ENCODE results near the gene ABCB11.
"Not testable (repeated sequence)": the region's sequence is repeated elsewhere in the genome, so short reads cannot be mapped to it uniquely, and the experiment has no call there.

ABCB11 gene

DNA sequence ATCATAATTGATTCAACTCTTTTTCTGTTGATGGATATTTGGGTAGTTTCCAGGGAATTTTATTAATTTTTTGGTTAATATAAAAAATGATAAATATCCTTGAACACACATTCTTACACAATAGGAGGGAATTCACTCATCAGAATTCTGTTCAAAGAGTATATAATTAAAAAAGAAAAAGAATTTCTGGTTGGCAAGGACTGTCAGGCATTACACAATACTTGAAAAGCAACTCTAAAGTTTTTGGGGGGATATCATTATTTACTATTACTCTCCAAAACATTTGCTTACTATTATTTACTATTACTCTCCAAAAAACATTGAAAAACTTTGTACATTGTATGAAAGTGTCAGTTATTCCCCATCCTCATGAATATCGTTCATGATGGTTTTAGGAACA lies 92.1 kb downstream of the ABCB11 start:
- in situ Hi-C loops (cut with HindIII; ENCODE audit: low sequenced_read_pairs), result no loop called here
- DNase-seq (ENCODE audit: low read depth, low spot score), result no peak
- TF ChIP-seq, protein P1, sequence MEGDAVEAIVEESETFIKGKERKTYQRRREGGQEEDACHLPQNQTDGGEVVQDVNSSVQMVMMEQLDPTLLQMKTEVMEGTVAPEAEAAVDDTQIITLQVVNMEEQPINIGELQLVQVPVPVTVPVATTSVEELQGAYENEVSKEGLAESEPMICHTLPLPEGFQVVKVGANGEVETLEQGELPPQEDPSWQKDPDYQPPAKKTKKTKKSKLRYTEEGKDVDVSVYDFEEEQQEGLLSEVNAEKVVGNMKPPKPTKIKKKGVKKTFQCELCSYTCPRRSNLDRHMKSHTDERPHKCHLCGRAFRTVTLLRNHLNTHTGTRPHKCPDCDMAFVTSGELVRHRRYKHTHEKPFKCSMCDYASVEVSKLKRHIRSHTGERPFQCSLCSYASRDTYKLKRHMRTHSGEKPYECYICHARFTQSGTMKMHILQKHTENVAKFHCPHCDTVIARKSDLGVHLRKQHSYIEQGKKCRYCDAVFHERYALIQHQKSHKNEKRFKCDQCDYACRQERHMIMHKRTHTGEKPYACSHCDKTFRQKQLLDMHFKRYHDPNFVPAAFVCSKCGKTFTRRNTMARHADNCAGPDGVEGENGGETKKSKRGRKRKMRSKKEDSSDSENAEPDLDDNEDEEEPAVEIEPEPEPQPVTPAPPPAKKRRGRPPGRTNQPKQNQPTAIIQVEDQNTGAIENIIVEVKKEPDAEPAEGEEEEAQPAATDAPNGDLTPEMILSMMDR (IDR thresholded peaks at IDR 0.05; ENCODE audit: low read depth, low read length), result no peak
- no peak overlapping the region for H3K4me3 ChIP-seq (ENCODE audit: low read depth, low read length)

DNA sequence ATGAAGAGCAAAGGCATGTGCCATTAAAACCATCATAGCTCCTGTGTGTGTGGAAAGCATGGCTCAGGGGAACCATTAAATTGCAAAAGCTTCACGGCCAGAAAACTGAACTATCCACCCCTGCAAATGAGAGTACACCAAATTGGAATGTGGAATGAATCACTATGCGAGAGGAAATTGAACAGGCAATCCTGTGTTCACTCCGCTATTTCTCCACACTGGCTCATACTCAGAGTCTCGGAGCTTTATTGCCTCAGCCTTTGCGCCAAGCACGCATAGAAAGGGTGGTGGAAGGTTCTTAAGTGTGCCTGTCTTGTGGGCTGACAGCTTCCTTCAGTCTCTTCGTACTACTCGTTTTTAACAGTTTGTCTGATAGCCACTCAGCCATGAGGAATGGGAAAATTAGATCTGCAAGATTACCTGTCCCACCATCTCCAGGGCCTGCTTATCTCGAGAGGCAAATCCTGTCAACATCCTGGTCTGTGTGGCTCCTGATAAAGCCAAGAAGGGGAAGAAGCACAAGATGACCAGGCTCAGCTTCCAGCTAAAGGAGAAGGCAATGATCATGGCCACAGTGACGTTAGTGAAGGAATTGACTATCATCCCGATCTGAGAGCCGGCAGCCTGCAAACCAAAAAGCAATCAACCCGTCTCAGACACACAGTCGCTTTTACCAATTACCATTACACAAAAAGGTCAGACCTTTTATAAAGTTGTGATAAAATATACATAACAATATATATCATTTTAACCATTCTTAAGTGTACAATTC lies 95.1 kb downstream of the ABCB11 start:
- TF ChIP-seq, protein P1 (IDR thresholded peaks at IDR 0.05; ENCODE audit: low read depth, low read length), result no peak
- peak; percentile 35 for DNase-seq (ENCODE audit: low read depth, low spot score)
- no peak overlapping the region for H3K4me3 ChIP-seq (ENCODE audit: low read depth, low read length)
- in situ Hi-C loops (cut with HindIII; ENCODE audit: low sequenced_read_pairs), result no loop called here

DNA sequence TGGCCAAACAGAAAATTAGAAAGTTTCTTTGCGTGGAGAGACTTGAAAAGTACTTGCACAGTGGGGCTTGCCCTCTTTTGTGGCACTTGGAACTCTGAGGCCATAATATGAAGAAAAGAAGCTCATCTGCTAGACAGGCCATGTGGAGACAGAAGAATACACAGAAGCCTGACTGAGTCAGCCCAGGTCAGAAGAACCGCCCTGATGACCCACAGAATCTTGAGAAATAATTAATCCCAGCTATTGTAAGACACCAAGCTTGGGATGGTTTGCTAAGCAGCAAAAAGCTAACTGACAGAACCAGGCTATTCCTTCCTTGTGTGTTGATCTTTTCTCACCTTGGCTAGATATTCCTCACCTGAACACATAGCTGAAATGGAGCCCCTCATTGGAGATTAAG lies 96.3 kb downstream of the ABCB11 start:
- in situ Hi-C loops (cut with HindIII; ENCODE audit: low sequenced_read_pairs), result no loop called here
- TF ChIP-seq, protein P1 (IDR thresholded peaks at IDR 0.05; ENCODE audit: low read depth, low read length), result no peak
- DNase-seq (ENCODE audit: low read depth, low spot score), result no peak

DNA sequence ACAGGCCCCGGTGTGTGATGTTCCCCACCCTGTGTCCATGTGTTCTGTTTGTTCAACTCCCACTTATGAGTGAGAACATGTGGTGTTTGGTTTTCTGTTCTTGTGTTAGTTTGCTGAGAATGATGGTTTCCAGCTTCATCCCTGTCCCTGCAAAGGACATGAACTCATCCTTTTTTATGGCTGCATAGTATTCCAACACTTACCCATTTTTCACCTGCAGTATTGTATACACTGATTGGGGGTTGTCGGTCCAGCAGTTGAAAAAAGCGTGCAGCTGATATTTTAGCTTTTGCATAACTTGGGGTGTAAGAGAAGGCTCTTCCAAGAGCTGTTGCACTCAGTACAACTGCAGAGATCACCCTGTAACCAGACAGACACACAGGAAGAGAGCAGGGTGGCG lies 99.0 kb downstream of the ABCB11 start:
- DNase-seq (ENCODE audit: low read depth, low spot score); H3K4me3 ChIP-seq (ENCODE audit: low read depth, low read length); in situ Hi-C loops (cut with HindIII; ENCODE audit: low sequenced_read_pairs): not testable (repeated sequence)

More for the DNA sequence above, 96.3 kb downstream of the ABCB11 start:
- H3K4me3 ChIP-seq (ENCODE audit: low read depth, low read length), result no peak overlapping the region

DNA sequence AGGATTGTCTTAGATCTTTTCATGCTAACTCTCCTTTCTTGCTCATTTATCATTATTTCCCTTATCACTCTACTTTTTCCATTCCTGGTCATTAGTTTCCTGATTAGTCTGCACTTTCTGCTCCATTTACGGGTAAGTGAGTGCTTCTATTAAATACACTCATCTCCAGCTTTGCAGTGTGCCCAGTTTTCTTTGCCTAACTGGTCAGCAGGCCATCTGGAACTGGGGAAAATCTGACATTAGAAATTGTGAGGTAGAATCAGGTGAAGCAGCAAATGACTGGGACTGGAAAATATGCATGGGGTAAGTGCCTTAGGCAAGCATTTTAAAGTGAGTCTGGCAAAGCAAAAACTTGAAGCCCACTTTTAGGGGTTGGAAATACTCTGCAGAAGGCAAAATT lies 100.9 kb downstream of the ABCB11 start:
- TF ChIP-seq, protein P1 (IDR thresholded peaks at IDR 0.05; ENCODE audit: low read depth, low read length), result no peak
- H3K4me3 ChIP-seq (ENCODE audit: low read depth, low read length), result no peak overlapping the region
- DNase-seq (ENCODE audit: low read depth, low spot score), result no peak
- in situ Hi-C loops (cut with HindIII; ENCODE audit: low sequenced_read_pairs), result no loop called here

DNA sequence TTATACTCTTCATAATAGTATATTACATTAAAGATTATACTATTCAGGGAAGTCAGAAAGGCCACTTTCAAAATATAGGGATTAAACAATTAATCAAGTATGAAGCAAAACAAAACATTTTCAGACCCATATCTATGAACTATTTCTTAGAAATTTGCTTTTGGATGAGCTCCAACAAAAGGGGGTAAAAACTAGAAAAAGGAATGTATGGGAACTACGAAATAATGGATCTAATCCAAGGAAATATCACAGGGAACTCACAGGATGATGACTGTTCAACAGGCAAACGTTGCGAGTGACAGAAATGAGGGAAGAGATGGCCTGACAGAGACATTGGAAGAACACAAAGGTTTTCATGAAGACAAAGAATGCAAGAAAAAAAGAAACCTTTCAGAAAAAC lies 102.1 kb downstream of the ABCB11 start:
- in situ Hi-C loops (cut with HindIII; ENCODE audit: low sequenced_read_pairs), result no loop called here
- TF ChIP-seq, protein P1 (IDR thresholded peaks at IDR 0.05; ENCODE audit: low read depth, low read length), result no peak
- no peak overlapping the region for H3K4me3 ChIP-seq (ENCODE audit: low read depth, low read length)
- no peak for DNase-seq (ENCODE audit: low read depth, low spot score)

DNA sequence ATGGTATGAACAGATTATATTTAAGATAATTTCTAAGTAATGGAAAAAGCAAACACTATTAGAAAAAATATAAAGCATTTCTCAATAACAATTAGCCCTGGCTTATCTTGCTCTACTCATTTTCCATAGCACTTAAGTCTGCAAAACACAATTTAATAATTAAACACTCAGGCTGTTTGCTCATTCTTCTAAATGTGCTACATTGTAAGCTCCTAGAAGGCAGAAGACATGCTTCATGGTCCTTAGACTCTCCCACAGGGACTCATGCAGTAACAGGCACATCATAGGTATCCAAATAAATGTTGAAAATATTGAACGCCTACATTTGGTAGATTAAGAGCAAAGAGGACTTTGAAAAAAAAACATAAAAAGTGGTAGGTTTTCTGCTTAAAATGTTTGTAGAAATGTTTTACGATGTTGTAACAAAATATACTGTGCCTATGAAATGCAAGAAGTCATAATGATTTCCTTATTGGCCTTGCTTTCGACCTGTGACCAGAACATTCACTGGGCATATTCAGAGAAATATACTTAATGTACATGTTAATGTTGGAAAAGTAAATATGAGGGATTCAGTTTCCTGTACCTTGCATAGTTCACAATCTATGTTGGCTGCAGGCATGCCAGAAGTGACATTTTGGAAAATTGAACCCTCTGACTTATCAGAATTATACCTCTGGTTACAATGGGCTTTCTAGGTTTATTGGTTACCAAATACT lies 102.9 kb downstream of the ABCB11 start:
- H3K4me3 ChIP-seq (ENCODE audit: low read depth, low read length), result no peak overlapping the region
- TF ChIP-seq, protein P1 (IDR thresholded peaks at IDR 0.05; ENCODE audit: low read depth, low read length), result no peak
- in situ Hi-C loops (cut with HindIII; ENCODE audit: low sequenced_read_pairs), result no loop called here
- no peak for DNase-seq (ENCODE audit: low read depth, low spot score)
